ENCODE results near the gene AIFM2. TPM values are rescaled to one million over a fixed set of nuclear protein-coding genes. Genes with fewer than 3 reads are reported as not detected.

AIFM2 gene
- polyA plus RNA-seq, 1 of the 3 experiments (the other 2 are of a cell fraction) = 9.5 TPM

- H3K36me3 ChIP-seq (replicated peaks in 1 of 2; ENCODE audit: control insufficient read depth in 1 of 2, insufficient read depth in 2 of 2, low read length in 1 of 2) = peaks cover 33 to 45% of the 10 kb centered on the region in 2 experiments
- no peaks in the 10 kb centered on the region for H3K9me3 ChIP-seq
- H3K79me2 ChIP-seq (ENCODE audit: insufficient read depth) = peaks cover 80% of the 10 kb centered on the region
- no peak overlapping the region for H3K4me3 ChIP-seq (ENCODE audit: low read depth in 2 of 2, low read length in 1 of 2)
- H3K9me2 ChIP-seq = no peaks in the 10 kb centered on the region
- DNase-seq = no peak
- no peak overlapping the region for H3K27ac ChIP-seq (ENCODE audit: low read depth in 2 of 2, low read length in 1 of 2)
- no peak overlapping the region for H2AFZ ChIP-seq (ENCODE audit: low read depth)
- WGBS (ENCODE audit: low lambda C conversion rate) = 94% methylated on average over 7 of the region's 7 CpGs
- H3K9ac ChIP-seq = no peak overlapping the region
- peaks cover 5 to 10% of the 10 kb centered on the region in 2 experiments; a peak in 3 of 4 replicates for H3K4me1 ChIP-seq (ENCODE audit: control insufficient read depth in 1 of 2, insufficient read depth in 2 of 2, low read depth in 1 of 2, low read length in 1 of 2)
- no peaks in the 10 kb centered on the region for H3K27me3 ChIP-seq (ENCODE audit: insufficient read depth)
- peaks cover 10% of the 10 kb centered on the region for H3F3A ChIP-seq (replicated peaks; ENCODE audit: insufficient read depth)
- peaks cover 72% of the 10 kb centered on the region for H4K20me1 ChIP-seq (ENCODE audit: insufficient read depth)
- no peak overlapping the region for H3K4me2 ChIP-seq
- ChIA-PET CTCF (interaction anchor here (0.6 to 2.7 kb wide), 5 partner anchors 20 to 197 kb away, joined by 3 to 18 read pairs (median 3); partner anchors contain the start of gene TYSND1), POLR2A (no interaction called here)
- TF ChIP-seq MAX (IDR thresholded peaks at IDR 0.05; ENCODE audit: low read depth) (no peak), ELF1 (IDR thresholded peaks at IDR 0.05) (no peak), CTCF (IDR thresholded peaks at IDR 0.05) (no peak), CHD2 (IDR thresholded peaks at IDR 0.05; ENCODE audit: low read length, partially characterized antibody) (no peak), FOSL2 (IDR thresholded peaks at IDR 0.05; ENCODE audit: borderline replicate concordance, low read depth) (no peak)
Observed at GRCh38 chr10:70167246-70167645, 34.6 kb upstream of the AIFM2 start.

- Histone ChIP-seq H3K27me3 (ENCODE audit: insufficient read depth) (no peaks in the 10 kb centered on the region), H3F3A (replicated peaks; ENCODE audit: insufficient read depth) (peaks cover 3% of the 10 kb centered on the region), H3K4me2 (no peak overlapping the region), H3K27ac (ENCODE audit: low read depth in 2 of 2, low read length in 1 of 2) (no peak overlapping the region), H3K79me2 (ENCODE audit: insufficient read depth) (peaks cover 88% of the 10 kb centered on the region), H3K36me3 (replicated peaks in 1 of 2; ENCODE audit: control insufficient read depth in 1 of 2, insufficient read depth in 2 of 2, low read length in 1 of 2) (peaks cover 38 to 52% of the 10 kb centered on the region in 2 experiments), H3K4me3 (ENCODE audit: low read depth in 2 of 2, low read length in 1 of 2) (no peak overlapping the region), H3K9me2 (no peaks in the 10 kb centered on the region), H3K4me1 (ENCODE audit: control insufficient read depth in 1 of 2, insufficient read depth in 2 of 2, low read depth in 1 of 2, low read length in 1 of 2) (peaks cover 5 to 10% of the 10 kb centered on the region in 2 experiments; a peak in 3 of 4 replicates), H3K9me3 (no peaks in the 10 kb centered on the region), H2AFZ (ENCODE audit: low read depth) (no peak overlapping the region), H4K20me1 (ENCODE audit: insufficient read depth) (peaks cover 80% of the 10 kb centered on the region), H3K9ac (no peak overlapping the region)
- 79% methylated on average over 3 of the region's 3 CpGs for WGBS (ENCODE audit: low lambda C conversion rate)
- ChIA-PET CTCF (interaction anchor here (1.2 to 2.7 kb wide), 2 partner anchors 19 to 198 kb away, joined by 3 to 18 read pairs; partner anchors contain the start of gene TYSND1), POLR2A (no interaction called here)
- DNase-seq = no peak
- TF ChIP-seq IRF3 (IDR thresholded peaks at IDR 0.05; ENCODE audit: low read depth, low read length) (no peak), FOXJ3 (CRISPR knock-in tag; IDR thresholded peaks at IDR 0.05) (no peak), TEAD4 (IDR thresholded peaks at IDR 0.05; ENCODE audit: borderline replicate concordance, insufficient read depth) (no peak), RAD21 (IDR thresholded peaks at IDR 0.05; ENCODE audit: low read length) (no peak), FOSL2 (IDR thresholded peaks at IDR 0.05; ENCODE audit: borderline replicate concordance, low read depth) (no peak), EZH2phosphoT487 (IDR thresholded peaks at IDR 0.05; ENCODE audit: borderline replicate concordance, low read depth) (no peak), TAF1 (IDR thresholded peaks at IDR 0.05; ENCODE audit: borderline replicate concordance, low read depth, low read length) (no peak), POLR2AphosphoS5 (IDR thresholded peaks at IDR 0.05; ENCODE audit: low read depth, low read length) (no peak), RFX5 (IDR thresholded peaks at IDR 0.05; ENCODE audit: low read length) (no peak), USF2 (IDR thresholded peaks at IDR 0.05; ENCODE audit: borderline replicate concordance, low read depth, low read length) (no peak), CTCF (IDR thresholded peaks at IDR 0.05) (no peak), GABPA (IDR thresholded peaks at IDR 0.05; ENCODE audit: low read depth) (no peak), FOXM1 (IDR thresholded peaks at IDR 0.05; ENCODE audit: low read depth) (no peak)
Observed at GRCh38 chr10:70166394-70166793, 33.8 kb upstream of the AIFM2 start.
